Parathyroid adenoma (tissue), 2 donors: ENCODE data around the gene EGF.

Source experiments
- H2AFZ ChIP-seq: fragments of 300-600 bp; sonication (generic); one replicate; pipeline ENCODE4 v1.7.0; 2017; ENCODE audit warnings: antibody characterized with exemption, mild to moderate bottlenecking
- H3K27ac ChIP-seq: fragments of 300-600 bp; sonication (generic); one replicate; pipeline ENCODE4 v1.7.0; 2017
- H3K27me3 ChIP-seq: fragments of 300-600 bp; sonication (generic); one replicate; pipeline ENCODE4 v1.7.0; 2017; ENCODE audit warnings: low read length; ENCODE audit not compliant: control insufficient read depth, insufficient read depth
- H3K36me3 ChIP-seq: fragments of 300-600 bp; sonication (generic); one replicate; pipeline ENCODE4 v1.7.0; 2017; ENCODE audit warnings: low read length; ENCODE audit not compliant: control insufficient read depth, insufficient read depth
- H3K4me1 ChIP-seq: fragments of 300-600 bp; sonication (generic); one replicate; pipeline ENCODE4 v1.7.0; 2017; ENCODE audit warnings: control low read depth
- H3K4me2 ChIP-seq: fragments of 300-600 bp; sonication (generic); one replicate; pipeline ENCODE4 v1.7.0; 2017; ENCODE audit warnings: low read length
- H3K4me3 ChIP-seq: fragments of 300-600 bp; sonication (generic); one replicate; pipeline ENCODE4 v1.7.0; 2017; ENCODE audit warnings: low read depth, low read length
- H3K79me2 ChIP-seq: fragments of 300-600 bp; sonication (generic); one replicate; pipeline ENCODE4 v1.7.0; 2017; ENCODE audit warnings: control low read depth
- H3K9ac ChIP-seq: fragments of 300-600 bp; sonication (generic); one replicate; pipeline ENCODE4 v1.7.0; 2017; ENCODE audit warnings: mild to moderate bottlenecking
- H3K9me3 ChIP-seq: fragments of 300-600 bp; sonication (generic); one replicate; pipeline ENCODE4 v1.7.0; 2017; ENCODE audit warnings: low read length; ENCODE audit not compliant: control insufficient read depth
- CTCF ChIP-seq: fragments of 300-600 bp; sonication (generic); IDR thresholded peaks from one replicate; pipeline ENCODE4 v1.7.0; 2017; ENCODE audit warnings: antibody characterized with exemption, mild to moderate bottlenecking
- donor health status: primary hyperparathyroidism.

Gene EGF

GRCh38 chr4:109912706-109913595, at the start of gene EGF:
Gene EGF (plus strand): TSS chr4:109912883. CDS start chr4:109913336, 453 bp downstream.
- Histone ChIP-seq H3K36me3 (no peaks in the 10 kb centered on the region), H3K27me3 (no peaks in the 10 kb centered on the region), H3K4me2 (no peak within 1 kb of the TSS), H3K79me2 (no peaks in the 10 kb centered on the region), H3K4me3 (no peak within 1 kb of the TSS), H3K4me1 (peaks cover 7% of the 10 kb centered on the region), H2AFZ (peak within 1 kb of the TSS; percentile 72), H3K9ac (no peak within 1 kb of the TSS), H3K9me3 (no peaks in the 10 kb centered on the region), H3K27ac (no peak within 1 kb of the TSS)
- TF ChIP-seq CTCF: no peak

GRCh38 chr4:109864134-109864533, 48.5 kb upstream of the EGF start:
- H3K79me2 ChIP-seq: no peaks in the 10 kb centered on the region
- H3K9ac ChIP-seq: no peak overlapping the region
- H2AFZ ChIP-seq: no peak overlapping the region
- H3K36me3 ChIP-seq: no peaks in the 10 kb centered on the region
- H3K27ac ChIP-seq: no peak overlapping the region
- H3K9me3 ChIP-seq: no peaks in the 10 kb centered on the region
- no peak overlapping the region for H3K4me3 ChIP-seq
- no peak overlapping the region for H3K4me2 ChIP-seq
- H3K27me3 ChIP-seq: no peaks in the 10 kb centered on the region
- TF ChIP-seq CTCF: no peak
- no peaks in the 10 kb centered on the region for H3K4me1 ChIP-seq

GRCh38 chr4:109870061-109870460, 42.6 kb upstream of the EGF start:
- no peaks in the 10 kb centered on the region for H3K79me2 ChIP-seq
- H2AFZ ChIP-seq: no peak overlapping the region
- H3K4me1 ChIP-seq: no peaks in the 10 kb centered on the region
- no peak overlapping the region for H3K4me3 ChIP-seq
- no peaks in the 10 kb centered on the region for H3K36me3 ChIP-seq
- no peak for TF ChIP-seq CTCF
- no peaks in the 10 kb centered on the region for H3K9me3 ChIP-seq
- no peaks in the 10 kb centered on the region for H3K27me3 ChIP-seq
- H3K9ac ChIP-seq: no peak overlapping the region
- no peak overlapping the region for H3K4me2 ChIP-seq
- H3K27ac ChIP-seq: no peak overlapping the region

GRCh38 chr4:109872065-109872464, 40.6 kb upstream of the EGF start:
- Histone ChIP-seq H3K4me3 (no peak overlapping the region), H3K27me3 (no peaks in the 10 kb centered on the region), H3K79me2 (no peaks in the 10 kb centered on the region), H3K4me1 (no peaks in the 10 kb centered on the region), H3K9ac (no peak overlapping the region), H3K9me3 (no peaks in the 10 kb centered on the region), H3K27ac (no peak overlapping the region), H3K36me3 (no peaks in the 10 kb centered on the region), H2AFZ (no peak overlapping the region), H3K4me2 (no peak overlapping the region)
- no peak for TF ChIP-seq CTCF
